Fibroblast of villous mesenchyme (primary cell): ENCODE results near the gene RALGPS1. TPM values are rescaled to one million over a fixed set of nuclear protein-coding genes. Genes with fewer than 3 reads are reported as not detected.

ENCODE experiments used
- DNase-seq: peaks from one replicate; pipeline ENCODE4 v3.0.0-alpha.2; 2010; ENCODE audit warnings: low read depth
- H3K4me3 ChIP-seq: 2 replicates; pipeline ENCODE4 v1.5.1; 2011; ENCODE audit warnings: low read depth, mild to moderate bottlenecking, low read length
- total RNA-seq: library from RNA; depleted of rRNA; stranded (reverse); fragments of >200 nt; gene quantifications from 2 replicates; pipeline ENCODE4 v1.2.3, GENCODE V29; 2012
- TF ChIP-seq, protein P1 (sequence below): IDR thresholded peaks from 2 replicates; pipeline ENCODE4 v1.5.1; 2012; ENCODE audit warnings: low read depth, mild to moderate bottlenecking, low read length; ENCODE audit not compliant: insufficient read depth

The RALGPS1 gene
- total RNA-seq, 1 donor, result 2.6 TPM

DNA sequence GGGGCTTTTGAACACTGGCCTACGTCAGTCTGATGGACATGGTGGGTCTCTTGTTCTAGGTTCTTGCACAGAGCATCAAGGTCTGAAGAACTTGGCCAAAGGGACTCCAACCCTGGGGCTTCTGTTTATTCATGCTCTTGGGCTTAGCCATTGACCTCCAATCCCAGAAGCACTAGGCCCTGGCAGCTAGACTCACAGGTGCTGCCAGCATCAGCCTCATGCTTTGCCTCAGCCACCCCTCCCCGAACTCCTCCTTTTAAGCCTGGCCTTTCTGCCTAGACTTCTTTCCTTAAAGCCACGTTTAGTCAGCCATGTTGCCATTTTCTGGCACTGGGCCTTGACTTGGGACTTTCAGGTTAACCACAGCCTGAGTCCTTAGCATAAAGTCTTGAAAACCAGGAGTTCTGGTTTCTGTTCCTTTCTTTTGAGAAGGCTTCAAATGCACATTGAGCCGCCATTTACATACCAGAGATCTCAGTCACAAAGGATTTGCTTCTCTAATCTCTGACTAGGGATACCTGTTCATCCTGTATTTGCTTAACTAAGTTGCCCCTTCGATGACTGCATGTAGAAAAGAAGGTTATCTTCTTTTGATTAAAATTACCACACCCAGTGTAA, 153.1 kb downstream of the RALGPS1 start:
- TF ChIP-seq, protein P1, sequence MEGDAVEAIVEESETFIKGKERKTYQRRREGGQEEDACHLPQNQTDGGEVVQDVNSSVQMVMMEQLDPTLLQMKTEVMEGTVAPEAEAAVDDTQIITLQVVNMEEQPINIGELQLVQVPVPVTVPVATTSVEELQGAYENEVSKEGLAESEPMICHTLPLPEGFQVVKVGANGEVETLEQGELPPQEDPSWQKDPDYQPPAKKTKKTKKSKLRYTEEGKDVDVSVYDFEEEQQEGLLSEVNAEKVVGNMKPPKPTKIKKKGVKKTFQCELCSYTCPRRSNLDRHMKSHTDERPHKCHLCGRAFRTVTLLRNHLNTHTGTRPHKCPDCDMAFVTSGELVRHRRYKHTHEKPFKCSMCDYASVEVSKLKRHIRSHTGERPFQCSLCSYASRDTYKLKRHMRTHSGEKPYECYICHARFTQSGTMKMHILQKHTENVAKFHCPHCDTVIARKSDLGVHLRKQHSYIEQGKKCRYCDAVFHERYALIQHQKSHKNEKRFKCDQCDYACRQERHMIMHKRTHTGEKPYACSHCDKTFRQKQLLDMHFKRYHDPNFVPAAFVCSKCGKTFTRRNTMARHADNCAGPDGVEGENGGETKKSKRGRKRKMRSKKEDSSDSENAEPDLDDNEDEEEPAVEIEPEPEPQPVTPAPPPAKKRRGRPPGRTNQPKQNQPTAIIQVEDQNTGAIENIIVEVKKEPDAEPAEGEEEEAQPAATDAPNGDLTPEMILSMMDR, result no peak
- no peak for DNase-seq
- no peak overlapping the region for H3K4me3 ChIP-seq

DNA sequence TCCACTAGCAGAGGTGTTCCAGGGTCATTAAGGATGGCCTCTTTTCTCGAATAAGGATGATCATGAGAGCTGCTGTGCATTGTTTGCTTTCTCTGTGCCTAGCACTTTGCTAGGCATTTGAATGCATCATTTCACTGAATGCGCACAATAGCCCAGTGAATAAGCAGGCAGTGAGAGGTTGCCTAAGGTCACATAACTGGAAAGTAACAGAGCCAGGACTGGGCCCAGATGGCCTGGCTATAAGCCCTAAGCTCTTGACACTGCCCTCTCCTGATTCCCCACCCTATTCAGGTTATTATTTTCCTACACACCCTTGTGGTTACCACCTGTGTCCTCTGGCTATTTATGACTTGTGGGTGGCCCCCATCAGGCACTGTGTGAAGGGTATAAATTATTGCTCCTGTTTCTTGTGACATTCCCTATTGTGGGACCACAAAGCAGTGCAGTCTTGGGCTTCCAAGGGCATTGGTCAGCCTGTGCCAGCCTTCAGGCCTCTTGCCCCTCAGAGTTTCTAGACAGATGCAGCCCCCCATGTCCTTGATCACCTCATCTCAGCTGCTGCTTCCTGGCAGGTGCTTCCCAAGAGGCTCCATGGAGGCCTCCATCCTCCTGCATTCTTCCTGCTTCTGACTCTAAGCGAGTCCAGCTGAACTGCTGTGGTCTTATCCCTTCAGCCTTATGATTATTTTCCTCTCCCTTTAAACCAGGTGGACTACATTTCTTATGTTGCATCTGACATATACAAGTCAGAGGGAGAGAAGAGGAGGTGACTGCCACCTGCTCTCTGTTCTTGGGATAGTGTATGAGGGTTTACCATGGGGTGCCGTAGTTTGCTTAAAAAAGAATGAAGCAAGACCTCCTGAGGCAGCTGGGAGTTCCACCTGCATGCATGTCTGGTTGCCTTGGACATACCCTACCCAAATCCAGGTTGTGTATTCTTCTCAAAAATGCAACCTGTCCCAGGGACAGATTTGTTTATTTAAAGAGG, 160.3 kb downstream of the RALGPS1 start:
- H3K4me3 ChIP-seq, result no peak overlapping the region
- TF ChIP-seq, protein P1, result no peak
- no peak for DNase-seq

DNA sequence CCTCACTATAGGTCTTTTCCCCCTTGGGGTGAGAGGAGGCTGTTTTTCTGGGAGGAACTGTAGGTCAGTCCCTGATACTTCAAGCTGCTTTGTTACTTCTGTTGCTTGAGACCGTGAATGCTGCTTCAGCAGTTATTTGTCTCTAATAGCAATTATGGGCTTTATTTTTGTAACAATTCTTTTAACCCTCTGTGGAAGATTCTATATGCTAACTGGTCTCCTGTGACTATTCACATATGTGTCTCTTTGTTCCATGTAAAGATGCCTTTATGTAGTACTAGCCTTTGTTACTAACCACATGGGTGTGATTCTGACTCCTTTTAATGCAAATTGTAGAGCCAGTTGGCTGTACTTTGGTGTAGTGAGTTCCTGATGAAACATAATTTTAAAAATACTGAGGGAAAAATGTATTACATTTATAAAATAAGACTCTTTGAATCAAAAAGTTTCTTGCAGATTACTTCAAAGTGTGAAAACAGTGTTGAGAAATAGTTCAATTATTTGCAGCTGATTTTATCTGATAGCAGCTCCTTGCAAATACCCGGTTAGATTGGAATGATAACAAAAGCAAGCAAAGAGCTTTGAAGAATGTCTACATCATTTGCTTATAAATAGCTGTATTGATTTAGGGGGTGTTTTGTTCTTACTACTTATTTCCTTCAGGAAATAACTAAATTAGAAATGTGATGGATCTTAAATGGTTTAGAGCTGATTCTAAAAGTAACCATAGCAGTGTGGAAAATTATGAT, 161.2 kb downstream of the RALGPS1 start:
- TF ChIP-seq, protein P1, result no peak
- DNase-seq, result peak; percentile 50
- H3K4me3 ChIP-seq, result no peak overlapping the region

DNA sequence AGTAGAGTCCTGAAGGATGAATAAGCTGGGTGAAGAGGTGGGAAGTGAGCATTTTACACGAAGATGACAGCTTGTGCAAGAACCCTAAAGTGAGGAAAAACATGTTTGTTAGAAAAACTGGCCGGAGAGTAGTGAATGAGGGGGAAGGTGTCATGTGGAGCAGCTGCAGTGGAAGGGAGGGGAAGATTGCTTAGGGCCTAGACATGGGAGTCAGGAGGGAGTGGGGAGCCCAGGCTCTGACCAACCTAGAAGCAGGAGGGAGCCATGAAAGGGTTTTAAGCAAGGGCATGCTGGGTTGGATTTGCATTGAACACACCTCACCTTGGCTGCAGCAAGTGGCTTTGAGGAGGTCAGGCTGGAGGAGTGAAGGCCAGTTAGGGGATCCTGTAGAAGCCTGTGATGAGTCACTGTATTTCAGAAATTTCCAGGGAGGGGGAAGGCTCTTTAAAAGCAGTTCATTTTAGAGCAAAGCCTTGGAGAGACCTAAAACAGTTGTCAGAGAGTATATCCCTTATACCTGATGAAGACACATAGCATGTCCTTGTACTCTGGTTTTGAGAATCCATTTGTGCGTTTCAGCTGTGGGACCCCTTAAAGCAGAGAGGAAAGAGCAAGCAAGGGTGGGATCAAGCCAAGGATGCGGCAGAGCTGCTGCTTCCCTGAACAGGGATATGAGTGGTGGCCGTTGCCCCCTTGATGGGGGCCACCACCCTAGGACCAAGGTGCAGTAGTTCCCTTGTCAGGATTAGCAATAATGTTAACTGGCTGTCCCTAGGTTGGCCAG, 162.5 kb downstream of the RALGPS1 start:
- H3K4me3 ChIP-seq, result no peak overlapping the region
- DNase-seq, result peak; percentile 45
- TF ChIP-seq, protein P1, result no peak

DNA sequence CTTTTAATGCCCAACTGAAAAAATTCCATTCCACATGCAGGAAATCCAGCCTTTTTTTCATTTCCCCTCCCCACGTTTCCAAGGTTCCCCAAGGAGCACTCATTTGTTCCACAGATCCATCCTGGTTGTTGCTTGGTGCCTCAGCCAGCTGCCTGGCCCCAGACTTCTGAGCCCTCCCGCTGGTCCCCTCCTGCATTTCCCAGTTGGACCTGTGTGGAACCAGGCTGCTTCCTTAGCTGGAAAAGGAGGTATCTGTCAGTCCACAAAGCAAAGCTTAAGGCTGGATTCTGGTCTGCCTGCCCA, 163.0 kb downstream of the RALGPS1 start:
- TF ChIP-seq, protein P1, result no peak
- no peak overlapping the region for H3K4me3 ChIP-seq
- DNase-seq, result no peak

DNA sequence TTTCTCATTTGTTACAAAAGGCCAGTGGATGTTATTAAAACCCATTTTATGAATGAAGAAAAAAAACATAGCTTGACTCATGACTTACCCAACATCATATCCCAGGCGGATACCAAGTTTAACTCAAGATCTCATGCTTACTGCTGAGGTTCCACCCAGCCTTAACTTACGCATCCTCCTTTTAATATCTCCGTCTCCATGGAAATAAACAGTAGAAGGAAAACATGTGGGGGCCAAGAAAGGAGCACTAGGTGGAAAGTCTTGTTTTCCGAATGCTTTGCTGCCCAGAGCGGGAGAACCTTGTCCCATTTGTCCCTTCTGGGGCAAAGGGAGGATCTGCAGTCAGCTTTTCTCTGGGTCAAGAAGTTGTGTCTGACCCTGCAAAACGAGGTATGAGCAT, 163.8 kb downstream of the RALGPS1 start:
- TF ChIP-seq, protein P1, result no peak
- peak; percentile 52 for DNase-seq
- H3K4me3 ChIP-seq, result no peak overlapping the region
